Activated naive CD4-positive, alpha-beta T cell treated with Interleukin-2 at 50 U/mL for 16 hours (primary cell): ENCODE data around the gene MARCHF2.
"Not testable (repeated sequence)": the region's sequence is repeated elsewhere in the genome, so short reads cannot be mapped to it uniquely, and the experiment has no call there.

ENCODE experiments used
- DNase-seq: peaks from one replicate; pipeline ENCODE4 v3.0.0-alpha.2; 2020

The MARCHF2 gene, protein sequence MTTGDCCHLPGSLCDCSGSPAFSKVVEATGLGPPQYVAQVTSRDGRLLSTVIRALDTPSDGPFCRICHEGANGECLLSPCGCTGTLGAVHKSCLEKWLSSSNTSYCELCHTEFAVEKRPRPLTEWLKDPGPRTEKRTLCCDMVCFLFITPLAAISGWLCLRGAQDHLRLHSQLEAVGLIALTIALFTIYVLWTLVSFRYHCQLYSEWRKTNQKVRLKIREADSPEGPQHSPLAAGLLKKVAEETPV

GRCh38 chr19:8412783-8413628 lies at the start of gene MARCHF2:
Gene MARCHF2, plus strand, starts transcription at chr19:8413305. Its CDS starts 8,536 bp downstream, at chr19:8421841.
- peak; percentile 97 for DNase-seq

DNA sequence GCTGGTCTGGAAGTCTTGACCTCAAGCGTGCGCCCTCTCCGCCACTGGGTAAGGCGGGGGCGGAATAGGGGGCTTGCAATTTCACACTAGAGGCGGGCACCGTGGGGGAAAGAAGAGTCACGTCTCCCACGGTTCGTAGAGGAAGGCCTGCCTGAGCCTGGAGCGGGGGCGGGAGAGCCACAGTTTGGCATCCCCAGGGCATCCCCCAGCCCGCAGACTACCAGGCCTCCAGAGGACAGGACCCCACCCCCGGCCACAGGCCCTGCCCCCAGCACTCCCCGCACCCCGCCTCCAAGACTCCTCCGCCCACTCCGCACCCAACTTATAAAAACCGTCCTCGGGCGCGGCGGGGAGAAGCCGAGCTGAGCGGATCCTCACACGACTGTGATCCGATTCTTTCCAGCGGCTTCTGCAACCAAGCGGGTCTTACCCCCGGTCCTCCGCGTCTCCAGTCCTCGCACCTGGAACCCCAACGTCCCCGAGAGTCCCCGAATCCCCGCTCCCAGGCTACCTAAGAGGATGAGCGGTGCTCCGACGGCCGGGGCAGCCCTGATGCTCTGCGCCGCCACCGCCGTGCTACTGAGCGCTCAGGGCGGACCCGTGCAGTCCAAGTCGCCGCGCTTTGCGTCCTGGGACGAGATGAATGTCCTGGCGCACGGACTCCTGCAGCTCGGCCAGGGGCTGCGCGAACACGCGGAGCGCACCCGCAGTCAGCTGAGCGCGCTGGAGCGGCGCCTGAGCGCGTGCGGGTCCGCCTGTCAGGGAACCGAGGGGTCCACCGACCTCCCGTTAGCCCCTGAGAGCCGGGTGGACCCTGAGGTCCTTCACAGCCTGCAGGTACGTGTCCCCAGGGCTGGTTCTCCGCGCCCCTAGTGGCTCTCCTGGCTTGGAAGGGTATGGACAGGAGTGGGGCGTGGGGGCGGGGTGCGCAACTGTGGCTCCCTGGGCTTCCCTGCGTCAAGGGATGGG lies 49.0 kb upstream of the MARCHF2 start, which contains the start of gene ANGPTL4:
TSS of gene ANGPTL4 (plus strand) at position 353 of the 969 bp plus-strand sequence. CDS start at position 520, 167 bp downstream.
- peak; percentile 64 for DNase-seq

DNA sequence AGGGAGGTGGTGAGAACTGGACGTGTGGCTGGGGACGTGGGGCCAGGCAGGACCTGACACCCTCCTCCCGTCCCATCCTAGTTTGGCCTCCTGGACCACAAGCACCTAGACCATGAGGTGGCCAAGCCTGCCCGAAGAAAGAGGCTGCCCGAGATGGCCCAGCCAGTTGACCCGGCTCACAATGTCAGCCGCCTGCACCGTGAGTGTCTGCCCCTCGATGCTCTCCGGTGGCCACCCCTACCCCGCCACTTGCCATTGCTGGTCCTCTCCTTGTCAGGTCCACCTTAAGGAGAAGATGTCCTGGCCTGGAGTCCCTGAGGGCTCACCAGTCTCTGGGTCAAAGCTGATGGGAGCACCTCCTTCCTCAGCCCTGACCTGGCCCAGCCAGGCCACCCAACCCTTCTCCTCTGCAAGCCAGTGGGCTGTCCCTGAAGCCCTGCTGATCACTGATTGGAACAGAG lies 47.0 kb upstream of the MARCHF2 start:
- DNase-seq, result no peak

DNA sequence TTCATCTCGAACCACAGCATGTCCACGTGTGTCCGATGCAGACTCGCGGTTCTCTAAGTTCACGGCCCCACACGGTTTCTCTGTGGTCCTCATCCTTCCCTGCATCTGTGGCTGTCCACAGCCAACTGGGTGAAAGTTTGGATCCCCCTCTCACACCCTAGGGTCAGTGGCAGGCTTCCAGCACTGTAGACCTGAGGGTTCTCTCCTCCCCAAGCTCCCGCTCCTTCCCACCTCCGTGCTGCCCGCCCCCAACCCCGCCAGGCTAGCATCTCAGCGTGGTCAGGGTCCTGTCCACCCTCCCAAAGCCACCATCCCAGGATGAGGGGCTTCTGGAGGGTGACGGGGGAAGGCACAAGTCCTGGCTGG lies 46.2 kb upstream of the MARCHF2 start:
- DNase-seq, result no peak

- no peak for DNase-seq
Measured at GRCh38 chr19:8367327-8368001, 45.6 kb upstream of the MARCHF2 start.

- DNase-seq, result no peak
Measured at GRCh38 chr19:8370176-8371010, 42.7 kb upstream of the MARCHF2 start.

- DNase-seq, result no peak
Measured at GRCh38 chr19:8371011-8371804, 41.9 kb upstream of the MARCHF2 start.

DNA sequence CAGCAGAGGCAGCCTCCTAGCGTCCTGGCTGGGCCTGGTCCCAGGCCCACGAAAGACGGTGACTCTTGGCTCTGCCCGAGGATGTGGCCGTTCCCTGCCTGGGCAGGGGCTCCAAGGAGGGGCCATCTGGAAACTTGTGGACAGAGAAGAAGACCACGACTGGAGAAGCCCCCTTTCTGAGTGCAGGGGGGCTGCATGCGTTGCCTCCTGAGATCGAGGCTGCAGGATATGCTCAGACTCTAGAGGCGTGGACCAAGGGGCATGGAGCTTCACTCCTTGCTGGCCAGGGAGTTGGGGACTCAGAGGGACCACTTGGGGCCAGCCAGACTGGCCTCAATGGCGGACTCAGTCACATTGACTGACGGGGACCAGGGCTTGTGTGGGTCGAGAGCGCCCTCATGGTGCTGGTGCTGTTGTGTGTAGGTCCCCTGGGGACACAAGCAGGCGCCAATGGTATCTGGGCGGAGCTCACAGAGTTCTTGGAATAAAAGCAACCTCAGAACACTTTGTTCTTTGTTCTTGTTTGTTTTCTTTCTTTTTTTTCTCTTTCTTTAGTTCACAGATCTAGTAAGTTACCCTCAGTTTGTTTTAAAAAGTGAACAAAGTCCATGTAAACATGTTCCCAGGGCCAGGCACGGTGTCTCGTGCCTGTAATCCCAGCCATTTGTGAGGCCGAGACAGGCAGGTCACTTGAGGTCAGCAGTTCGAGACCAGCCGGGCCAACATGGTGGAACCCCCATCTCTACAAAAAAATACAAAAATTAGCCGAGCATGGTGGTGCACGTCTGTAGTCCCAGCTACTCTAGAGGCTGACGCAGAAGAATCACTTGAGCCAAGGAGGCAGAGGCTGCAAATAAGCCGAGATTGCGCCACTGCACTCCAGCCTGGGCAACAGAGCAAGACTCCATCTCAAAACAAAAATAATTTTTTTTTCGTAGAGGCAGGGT lies 39.0 kb upstream of the MARCHF2 start:
- no peak for DNase-seq

DNA sequence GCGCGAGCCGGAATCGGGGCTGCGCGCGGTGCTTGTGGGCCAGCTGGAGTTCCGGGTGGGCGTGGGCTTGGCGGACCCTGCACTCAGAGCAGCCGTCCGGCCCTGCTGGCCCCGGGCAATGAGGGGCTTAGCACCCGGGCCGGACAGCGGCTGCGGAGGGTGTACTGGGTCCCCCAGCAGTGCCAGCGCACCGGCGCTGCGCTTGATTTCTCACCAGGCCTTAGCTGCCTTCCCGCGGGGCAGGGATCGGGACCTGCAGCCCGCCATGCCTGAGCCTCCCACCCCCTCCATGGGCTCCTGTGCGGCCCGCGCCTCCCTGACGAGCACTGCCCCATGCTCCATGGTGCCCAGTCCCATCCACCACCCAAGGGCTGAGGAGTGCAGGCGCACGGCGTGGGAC lies 37.3 kb upstream of the MARCHF2 start:
- DNase-seq, result not testable (repeated sequence)

GRCh38 chr19:8376373-8376974 lies 36.6 kb upstream of the MARCHF2 start:
- DNase-seq, result not testable (repeated sequence)

DNA sequence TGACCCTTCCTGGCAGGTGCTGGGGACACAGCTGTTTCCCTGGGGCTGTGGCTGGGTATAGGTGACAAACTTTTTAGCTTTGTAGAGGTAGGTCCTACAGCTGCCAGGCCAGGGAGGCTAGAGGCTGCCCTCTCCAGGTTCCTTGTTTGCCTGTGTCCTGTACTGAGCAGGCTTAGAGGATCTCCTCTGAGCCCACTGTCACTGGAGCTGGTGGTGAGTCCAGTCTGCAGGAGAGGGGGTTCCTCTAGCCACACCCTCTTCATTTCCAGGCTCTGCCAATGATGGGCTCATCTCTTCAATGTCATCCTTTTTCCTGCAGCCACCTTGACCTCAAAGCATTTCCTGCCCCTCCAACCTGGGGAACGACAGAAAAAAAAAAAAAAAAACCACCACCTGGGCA lies 35.5 kb upstream of the MARCHF2 start:
- DNase-seq, result no peak

- DNase-seq, result not testable (repeated sequence)
Measured at GRCh38 chr19:8379156-8379891, 33.8 kb upstream of the MARCHF2 start.

DNA sequence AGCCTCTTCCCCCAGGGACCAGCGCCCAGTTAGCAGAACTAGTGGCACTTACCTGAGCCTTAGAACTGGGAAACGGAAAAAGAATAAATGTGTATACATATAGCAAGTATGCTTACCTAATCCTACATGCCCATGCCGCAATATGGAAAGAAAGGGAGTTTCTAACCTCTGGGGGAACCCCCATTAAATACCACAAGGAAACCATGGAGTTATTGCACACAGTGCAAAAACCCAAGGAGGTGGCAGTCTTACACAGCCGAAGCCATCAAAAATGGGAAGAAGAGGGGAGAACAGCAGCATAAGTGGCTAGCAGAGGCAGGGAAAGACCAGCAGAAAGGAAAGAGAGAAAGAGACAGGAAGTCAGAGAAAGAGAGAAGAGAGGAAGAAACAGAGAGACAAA lies 28.5 kb upstream of the MARCHF2 start:
- not testable (repeated sequence) for DNase-seq

GRCh38 chr19:8385103-8385502 lies 28.0 kb upstream of the MARCHF2 start:
- DNase-seq, result not testable (repeated sequence)

- not testable (repeated sequence) for DNase-seq
Measured at GRCh38 chr19:8385566-8385965, 27.5 kb upstream of the MARCHF2 start.

- not testable (repeated sequence) for DNase-seq
Measured at GRCh38 chr19:8386419-8386818, 26.7 kb upstream of the MARCHF2 start.

GRCh38 chr19:8386990-8387389 lies 26.1 kb upstream of the MARCHF2 start:
- no peak for DNase-seq
